ENCODE data around the gene GPR87.

DNA sequence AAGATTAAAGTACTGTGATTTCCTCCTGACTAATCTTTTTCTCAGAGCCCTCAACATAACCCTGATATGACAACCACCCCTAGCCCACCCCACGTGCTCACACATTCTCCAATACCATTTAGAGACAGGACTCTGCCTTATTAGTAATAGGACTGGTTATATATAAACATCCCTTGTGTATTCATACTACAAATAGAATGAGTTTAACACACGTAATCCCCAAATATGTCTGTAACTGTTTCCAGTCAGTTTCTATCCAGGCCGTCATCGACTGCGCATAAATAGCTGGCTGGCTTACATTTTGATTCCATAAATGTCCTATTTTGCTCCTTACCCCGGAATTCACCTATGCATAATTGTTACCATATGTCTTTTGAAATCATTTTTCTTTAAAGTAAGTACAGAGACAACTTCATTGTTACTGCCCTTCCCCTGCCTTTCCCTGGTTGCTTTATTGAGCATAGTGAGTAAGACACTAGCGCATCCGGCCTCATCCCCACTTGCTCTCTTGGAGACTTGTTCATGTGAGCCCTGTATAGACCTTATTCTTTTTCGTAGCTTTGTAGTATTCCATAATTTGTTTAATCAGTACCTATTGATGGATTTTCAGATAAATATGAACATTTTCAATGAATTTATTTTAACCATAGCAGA, 34.8 kb downstream of the GPR87 start:
- no peak for TF ChIP-seq CTCF (conservative IDR thresholded peaks at IDR 0.05 in 1 of 2, IDR thresholded peaks at IDR 0.05 in 1 of 2; ENCODE audit: low read depth in 1 of 2, low read length in 2 of 2)
- no peak for TF ChIP-seq EZH2 (IDR thresholded peaks at IDR 0.05; ENCODE audit: low read length, missing control alignments)
